ENCODE results near the gene THEM5.
"Not testable (repeated sequence)": the region's sequence is repeated elsewhere in the genome, so short reads cannot be mapped to it uniquely, and the experiment has no call there.

The THEM5 gene

DNA sequence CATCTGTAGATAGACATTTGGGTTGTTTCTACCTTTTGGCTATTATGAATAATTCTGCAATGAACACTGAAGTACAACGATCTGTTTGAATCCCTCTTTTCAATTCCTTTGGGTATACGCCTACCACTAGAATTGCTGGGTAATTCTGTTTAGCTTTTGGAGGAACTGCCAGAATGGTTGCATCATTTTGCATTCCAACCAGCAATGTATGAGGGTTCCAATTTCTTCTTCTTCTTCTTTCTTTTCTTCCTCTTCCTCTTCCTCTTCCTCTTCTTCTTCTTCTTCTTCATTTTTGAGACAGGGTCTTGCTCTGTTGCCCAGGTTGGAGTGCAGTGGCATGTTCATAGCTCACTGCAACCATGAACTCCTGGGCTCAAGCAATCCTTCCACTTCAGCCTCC lies 13.8 kb upstream of the THEM5 start:
- DNase-seq = no peak

DNA sequence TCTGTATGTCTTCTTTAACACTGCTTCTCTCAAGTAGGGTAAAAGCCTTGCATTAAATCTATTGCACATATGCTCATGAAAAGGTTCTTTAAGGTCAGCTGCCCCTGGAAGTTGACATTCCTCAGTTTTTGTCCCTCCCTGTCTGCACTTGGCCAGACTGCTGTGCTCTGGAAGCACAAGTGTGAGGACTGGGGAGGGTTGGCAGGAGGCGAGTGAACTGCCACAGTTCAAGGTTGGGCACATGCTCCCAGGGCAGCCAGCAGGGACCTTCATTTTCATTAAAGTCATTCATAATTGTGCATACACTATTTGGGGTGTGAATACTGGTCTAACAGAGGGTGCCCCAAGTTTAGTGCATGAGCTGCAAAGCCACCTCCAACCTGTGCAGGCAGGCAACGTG lies 10.9 kb upstream of the THEM5 start:
- DNase-seq = no peak

DNA sequence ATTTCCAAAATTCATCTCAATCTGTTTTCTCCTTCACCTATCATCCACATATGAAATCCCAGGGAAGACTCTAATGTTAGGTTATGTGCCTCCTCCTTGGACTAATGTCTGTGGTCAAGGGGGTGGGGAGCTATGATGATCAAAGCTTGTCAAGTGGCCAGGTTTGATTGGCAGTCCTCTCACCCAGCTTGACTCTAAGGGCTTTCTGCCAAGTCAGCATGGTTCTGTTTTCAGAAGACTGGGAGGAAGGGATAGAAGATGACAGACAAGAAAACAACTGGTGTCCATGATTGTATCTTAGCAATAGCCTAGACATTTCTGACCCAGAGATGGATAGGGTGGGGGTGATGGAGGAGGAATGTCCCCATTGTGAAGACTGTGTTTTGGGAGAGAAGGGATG lies 9.1 kb upstream of the THEM5 start:
- DNase-seq = no peak

DNA sequence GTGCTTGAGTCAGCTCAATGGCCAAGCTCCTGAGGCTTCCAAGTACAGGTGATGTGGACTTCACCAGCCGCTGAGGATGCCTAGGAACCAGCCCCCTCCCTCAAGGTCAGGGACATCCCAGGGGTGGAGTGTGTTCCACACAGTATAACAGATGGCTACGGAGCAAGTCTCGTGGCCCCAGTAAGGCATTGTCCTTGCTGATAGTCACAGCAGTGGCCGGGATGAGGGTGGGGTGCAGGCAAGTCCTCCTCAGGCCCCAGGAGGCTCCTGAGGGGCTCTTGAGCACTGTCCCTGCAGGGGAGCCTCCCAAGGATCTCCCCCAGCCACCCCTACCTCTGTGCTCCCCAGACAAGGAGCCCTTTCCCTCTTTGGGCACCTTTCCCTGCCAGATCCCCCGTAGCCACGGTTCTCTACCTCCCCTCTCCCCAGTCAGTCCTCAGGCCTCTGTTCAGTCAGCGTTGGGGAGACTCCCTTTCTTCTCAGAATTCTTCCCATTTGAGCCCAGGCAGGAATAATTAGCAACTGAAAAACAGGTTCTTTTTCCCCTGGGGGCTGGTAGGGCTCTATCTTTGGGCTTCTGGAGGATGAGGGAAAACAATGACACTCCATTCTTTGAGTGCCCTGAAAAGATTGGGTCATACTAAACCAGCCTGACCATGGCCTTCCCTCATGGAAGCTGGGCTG lies 7.1 kb upstream of the THEM5 start:
- no peak for DNase-seq

DNA sequence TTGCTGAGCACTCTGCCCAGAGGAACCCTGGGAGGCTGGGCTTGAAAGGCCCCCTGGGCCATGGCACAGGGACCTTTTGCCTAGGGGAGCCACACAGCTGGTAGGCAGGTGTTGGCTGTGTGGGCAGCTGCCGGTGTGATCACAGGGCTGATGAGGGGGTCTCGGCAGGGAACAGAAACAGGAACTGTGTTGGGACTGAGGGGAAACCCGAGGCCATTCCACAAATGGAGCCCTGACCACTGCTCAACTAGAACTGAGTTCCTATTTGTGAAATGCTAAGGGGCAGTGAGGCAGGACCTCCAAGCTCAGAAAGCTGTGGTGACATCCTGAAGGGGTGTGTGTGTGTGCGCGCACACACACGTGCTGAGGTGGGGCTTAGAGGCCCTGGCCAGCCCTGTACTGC lies 6.4 kb upstream of the THEM5 start:
- no peak for DNase-seq

DNA sequence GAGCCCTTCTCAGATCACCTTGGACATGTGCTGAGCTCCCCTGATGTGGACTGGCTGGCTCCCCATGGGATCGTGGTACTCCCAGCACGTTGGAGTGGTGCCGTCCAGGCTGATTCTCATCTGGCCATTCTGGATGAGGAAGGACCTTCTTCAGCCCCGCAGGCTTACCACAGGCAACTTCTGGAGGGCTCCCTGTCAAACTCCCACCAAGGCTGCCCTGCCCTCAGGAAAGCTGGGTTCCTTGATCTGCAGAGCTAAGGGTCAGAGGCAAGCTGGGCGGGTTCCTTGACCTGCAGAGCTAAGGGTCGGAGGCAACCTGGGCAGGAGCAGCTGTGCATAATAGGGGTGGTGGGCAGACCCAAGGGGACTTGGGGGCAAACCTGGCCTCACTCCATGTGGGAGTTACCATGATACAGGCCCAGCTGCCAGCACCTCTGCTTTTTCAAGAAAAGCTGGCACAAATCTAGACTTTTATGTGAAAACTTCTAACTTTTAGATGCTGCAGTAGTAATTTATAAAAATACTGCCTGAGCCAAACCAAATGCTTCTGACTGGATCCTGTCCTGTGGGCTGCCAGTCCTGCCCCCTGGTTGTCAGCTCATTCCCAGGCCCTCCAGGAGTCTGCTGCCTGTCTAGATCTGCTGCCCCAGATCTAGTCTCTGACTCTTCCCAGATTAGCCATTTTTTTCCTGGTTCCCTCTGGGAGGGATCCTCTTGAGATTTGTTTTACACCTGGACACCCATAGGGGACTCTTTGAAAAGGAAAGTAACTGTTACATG lies 5.6 kb upstream of the THEM5 start:
- no peak for DNase-seq

DNA sequence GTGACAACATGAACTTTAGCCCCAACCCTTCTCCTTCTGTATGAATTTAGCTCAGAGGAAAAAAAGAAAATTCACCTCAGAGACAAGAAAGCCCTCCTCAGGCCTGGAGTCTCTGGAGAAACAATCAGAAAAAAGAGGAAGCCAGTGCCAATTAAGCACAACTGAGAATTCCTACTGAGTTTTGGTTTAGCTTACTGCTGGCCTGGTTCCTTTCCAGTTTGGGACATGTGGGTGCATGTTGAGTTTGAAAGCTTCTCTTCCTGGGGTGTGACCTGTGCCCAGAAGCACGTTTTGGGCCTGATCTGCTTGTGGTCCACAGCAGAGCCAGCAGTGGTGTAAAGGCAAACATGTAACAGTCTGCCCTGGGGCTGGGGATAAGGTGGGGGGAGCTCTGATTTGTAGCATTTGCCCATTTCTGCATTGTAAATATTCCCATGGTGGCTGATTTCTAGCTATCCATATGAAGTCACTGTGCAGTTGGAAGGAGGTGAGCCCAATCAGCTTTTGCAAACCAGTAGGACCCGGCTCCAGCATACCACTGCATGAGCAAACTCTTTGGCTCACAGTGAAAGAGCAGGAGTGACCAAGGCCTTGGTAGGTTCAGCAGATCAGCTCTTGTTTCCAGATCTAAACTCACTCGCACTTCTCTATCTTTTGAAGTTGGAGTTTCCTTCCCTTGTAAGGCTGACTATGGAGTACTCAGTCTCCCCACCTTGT lies 4.7 kb upstream of the THEM5 start:
- no peak for DNase-seq

DNA sequence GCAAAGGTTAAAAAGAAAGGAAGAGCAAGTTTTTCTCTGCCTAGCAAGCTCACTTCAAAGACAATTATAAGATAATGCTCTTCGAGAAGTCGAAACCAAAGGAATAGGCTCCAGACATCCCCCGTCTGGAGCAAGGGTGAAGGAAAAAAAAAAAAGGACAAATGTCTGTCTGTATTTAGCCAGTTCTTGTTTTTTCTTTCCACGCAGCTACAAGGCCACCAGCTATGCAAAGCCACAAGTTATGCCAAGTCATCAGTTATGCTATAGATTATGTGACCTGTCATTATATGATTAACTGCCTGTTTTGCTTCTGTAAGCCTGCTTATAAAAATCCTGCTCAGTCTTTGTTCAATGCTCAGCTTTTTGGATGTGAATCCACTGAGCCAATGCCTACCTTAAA lies 2.4 kb upstream of the THEM5 start:
- DNase-seq = no peak

DNA sequence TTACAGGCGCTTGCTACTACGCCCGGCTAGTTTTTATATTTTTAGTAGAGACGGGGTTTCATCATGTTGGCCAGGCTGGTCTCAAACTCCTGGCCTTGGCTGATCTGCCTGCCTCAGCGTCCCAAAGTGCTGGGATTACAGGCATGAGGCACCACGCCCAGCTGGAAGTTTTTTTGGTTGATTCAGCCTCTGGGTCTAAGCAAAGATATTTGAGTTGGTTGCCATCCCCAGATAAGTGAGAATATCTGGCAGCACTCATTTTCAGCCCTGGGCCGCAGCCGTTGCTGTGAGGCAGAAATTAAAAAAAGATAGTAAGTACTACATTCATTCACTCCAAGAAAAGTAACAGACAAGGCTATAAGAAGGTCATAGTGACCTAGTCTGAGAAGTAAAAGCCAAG lies 2.0 kb upstream of the THEM5 start:
- DNase-seq = not testable (repeated sequence)

DNA sequence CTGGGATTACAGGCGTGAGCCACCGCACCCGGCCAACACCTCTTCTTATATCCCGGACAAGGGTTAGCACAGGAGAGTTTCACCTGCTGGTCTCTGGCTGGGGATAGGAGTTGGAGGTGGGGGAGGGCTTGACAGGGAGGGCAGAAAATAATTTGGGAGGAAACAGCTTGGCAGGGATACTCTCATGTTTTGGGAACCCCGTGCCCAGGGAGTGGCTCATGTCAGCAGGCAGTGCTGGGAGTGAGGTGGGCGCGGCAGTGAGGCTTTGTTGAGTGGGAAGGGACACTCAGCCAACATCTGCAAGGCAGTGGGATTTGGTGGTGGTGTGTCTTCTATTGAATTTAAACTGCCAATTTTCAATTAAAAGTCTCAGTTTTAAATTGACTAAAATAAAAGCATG lies 1.1 kb upstream of the THEM5 start:
- no peak for DNase-seq

DNA sequence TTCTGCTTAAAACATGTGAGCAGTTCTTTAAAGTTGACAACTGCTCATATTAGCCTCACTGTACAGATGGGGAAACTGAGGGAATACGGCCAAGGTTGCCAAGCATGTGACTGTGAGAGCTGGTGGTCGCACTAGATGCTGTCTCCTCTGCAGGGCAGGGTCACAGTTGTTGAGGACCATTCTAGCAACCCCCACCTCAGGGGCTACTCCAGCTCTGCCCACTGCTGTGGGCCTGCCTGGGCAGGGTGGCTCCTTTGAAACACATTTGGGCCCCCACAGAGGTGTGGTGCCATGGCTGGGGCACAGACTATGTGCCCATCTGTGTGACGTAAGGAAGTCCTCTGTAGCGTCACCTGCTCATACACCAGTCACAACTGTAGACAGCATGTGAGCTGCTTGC lies 779 bp downstream of the THEM5 start:
- no peak for DNase-seq

DNA sequence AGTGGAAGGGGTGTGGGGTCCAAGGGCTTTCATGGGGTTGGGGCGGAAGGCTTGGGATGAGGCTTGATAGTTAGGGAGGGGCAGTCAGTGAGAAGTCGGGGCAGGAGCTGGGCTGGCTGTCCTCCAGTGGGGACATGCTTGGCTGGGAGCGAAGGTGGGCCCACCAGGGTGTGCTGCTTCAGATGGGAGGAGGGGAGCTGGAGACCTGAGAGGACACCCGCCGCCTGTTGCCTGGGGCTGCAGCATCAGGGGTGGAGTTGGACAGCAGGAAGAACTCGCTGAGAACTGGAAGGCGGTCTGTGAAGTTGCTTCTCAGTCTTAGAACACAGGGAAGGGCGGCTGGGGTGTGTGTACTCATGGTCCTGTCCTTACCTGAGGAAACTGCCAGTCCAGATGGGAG lies 1.6 kb downstream of the THEM5 start:
- DNase-seq = no peak

DNA sequence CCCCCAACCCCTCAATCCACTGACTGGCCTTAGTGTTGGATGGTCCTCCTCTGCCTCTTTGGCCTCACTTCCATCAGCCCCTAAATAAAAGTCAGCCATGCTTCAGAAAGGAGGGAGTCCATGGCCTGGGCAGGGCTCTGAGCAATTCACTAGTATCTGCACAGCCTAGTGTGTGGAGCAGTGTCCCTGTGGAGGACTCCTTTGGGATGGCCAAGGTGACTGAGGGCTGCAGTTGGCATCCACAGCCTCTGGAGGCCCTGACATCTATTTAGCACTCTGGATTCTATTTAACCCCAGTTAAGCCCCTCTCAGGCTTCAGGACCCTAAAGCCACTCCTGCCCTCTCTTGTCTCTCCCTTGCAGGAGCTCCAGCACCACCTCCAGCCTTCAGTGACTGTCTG lies 3.6 kb downstream of the THEM5 start:
- no peak for DNase-seq

DNA sequence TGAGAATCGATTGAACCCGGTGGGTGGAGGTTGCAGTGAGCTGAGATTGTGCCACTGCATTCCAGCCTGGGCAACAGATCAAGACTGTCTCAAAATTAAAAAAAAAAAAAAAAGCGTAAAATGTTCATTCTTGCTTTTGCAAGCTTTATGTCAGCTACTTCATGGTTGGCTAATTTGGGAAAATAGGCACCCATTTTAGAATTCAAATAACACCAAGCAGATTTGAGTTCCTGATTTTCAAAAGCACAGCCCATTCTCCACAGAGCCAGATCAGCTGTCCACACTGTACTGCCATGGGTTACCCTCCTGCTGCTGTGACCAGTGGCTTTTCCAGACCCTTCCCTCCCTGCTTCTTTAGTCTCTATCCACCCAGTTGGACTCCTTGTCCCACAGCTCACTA lies 4.4 kb downstream of the THEM5 start:
- no peak for DNase-seq

DNA sequence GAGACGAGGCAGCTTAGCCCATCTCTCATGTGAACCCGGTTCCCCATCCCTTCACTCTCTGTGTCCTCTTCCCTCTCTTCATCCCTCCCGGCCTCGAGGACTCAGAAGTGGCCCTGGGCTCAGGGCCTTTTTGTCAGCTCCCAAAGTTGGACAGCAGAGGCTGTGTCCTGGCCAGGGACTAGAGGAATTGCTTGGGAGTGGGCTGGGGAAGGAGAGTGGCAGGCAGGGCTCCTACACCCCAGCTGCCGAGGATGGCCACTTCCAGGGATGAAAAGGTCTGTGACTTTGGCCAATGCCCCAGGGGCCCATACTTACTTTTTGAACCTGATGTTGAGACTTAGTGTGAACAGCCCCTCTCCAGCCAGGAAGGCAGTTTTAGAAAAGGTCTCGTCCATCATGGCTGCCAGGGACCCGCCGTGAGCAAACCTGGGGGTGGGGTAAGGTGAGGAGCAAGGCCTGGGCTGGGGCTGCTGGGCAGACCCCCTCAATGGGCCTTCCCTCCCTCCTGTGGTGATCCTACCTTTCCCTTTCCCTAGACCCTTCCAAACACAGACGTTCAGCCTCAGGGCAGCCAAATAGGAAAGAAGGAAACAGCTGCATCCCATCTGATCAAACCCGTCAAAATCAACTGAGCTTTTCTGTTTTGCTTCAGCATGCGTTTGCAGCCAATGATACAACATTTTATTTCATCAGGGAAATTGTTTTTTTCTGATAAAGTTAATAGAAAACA lies 5.5 kb downstream of the THEM5 start:
- no peak for DNase-seq

DNA sequence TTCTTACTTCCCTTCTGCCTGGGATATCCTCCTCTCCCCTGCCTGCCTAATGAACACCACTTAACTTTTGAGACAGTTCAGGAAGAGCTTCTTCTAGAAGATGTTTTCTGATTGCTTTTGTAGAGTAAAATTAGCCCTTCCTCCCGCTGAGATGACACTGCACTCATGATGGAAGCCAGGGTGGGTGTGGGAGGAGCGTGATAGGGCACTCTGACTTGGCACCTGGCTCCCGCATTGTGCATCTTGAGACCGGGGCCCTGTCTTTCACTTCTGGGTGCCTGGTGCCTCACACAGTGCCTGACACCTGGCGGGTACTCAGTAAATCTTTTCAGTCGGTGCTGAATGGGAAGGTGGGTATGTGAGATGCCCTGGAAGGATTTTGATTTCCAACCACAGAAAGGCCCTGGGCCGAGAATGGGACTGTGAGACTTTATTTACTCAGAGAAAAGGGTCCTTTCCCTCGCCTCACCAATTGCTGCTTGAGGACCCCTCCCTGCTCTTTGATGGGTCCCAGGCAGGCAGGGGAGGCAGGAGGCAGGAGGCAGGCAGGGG lies 6.8 kb downstream of the THEM5 start:
- DNase-seq = no peak

DNA sequence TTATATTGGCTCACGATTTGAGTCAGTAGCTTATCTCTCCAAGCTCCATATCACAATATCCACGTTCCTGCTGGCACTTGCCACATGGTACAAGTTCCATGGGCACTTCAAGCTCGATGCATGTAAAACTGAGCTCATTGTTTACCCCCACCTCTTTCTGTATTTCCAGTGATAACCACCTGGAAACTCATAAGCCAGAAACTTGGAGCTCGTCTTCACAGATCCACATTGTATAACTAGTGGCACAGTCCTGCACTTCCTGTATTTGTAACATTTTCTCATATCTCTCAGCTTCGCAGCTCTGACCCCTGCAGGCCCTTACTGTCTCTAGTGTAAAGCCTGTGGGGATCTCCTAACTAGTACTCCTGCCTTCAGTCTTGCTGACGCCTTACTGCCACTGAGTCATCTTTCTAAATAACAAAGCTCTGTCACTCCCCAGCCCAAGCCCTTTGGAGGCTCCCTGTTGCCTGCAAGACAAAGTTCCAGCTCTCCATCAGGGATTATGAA lies 7.4 kb downstream of the THEM5 start:
- no peak for DNase-seq

DNA sequence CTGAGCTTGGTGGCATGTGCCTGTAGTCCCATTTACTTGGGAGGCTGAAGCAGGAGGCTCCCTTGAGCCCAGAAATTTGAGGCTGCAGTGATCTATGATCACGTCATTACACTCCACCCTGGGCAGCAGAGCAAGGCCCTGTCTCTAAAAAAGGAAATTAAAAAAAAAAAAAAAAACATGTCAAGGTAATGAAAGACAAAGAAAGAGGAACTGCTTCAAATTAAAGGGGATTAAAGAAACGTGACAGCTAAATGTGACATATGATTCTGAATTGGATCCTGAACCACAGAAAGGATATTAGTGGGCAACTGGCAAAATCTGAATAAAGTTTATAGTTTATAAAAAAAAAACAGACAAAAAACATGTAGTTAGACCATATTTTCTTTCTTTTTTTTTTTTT lies 10.1 kb downstream of the THEM5 start:
- no peak for DNase-seq

DNA sequence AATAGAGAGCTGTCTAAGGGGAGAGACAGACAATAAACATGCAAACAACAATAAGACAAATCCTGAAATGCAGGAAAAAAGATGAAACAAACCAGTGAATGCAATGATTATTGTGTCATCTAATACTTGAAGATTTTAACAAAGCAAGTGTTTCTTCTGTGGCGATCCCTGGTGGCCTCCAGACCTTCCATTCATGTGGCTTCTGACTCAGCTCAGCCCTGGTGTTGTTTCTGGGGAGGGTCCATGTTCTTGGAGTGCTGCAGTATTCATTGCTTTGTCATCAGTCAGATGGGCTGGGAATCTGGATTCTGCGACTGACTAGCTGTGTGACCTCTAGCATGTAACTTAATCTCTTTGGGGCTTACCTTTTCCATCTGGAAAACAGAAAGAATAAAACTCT lies 12.4 kb downstream of the THEM5 start:
- DNase-seq = no peak

DNA sequence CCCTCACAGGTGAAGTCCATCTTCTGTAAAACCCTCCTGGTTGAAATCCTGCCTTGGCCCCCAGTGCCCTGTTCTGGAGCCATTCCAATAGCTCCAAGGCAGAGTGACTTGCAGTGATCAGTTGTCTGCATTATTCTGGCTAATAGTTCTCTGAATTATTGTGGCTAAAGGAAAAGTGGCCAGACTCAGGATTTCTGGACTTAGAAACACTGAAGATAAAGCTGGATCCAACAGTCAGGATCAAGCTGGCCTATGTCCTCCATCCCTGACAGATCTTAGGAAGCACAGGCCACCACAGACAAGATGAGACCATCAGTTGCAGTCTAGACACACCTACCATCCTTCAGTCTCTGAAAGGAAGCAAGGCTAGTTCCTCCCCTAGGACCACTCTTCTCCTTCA lies 13.1 kb downstream of the THEM5 start:
- no peak for DNase-seq

DNA sequence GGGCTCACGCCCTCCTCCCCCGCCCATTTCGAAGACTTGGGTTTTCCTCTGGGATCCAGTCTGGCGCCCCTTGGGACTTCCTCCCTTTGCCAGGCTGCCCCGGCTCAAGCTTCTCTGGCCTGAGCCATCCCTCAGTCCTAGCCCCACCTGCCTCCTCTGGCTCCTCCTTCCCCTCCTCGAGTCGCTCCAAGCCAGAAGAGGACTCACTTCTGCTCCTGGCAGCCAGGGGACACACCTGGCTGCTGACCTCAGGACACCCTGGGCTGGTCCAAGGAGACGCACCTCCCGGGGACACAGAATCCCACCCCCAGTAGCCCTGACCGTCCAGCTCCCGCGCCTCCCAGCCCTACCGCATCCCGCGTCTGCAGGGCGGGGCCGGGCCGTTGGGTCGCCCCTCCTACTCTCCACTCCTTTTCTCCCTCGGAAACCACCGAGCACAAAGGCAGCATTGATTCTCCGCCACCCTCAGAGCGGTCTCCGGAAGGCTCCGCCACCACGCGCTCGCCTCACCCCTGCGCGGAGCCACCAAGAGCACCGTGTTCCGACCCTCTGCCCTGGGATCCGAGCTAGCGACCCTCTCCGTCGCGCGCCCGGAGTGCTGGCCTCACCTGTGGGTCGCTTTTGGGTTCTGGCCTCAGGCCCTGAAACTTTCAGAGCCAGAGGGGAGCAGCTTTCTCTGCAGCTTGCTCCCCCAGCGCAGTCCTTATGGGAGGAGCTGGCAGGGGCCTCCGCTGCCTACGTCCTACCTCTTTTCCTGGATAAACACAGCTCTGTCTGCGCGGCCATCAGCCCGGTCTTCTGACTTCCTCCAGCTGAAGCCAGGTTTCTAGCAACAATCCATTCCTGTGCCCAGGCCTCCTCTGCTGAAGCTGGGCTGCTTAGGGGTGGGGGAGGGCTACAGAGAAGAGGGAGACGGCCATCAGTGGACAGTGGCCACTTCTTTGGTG lies 13.8 kb downstream of the THEM5 start, which contains the start of gene C2CD4D:
Gene C2CD4D, minus strand, starts transcription at position 364 of the 947 bp plus-strand sequence. CDS start 831 bp downstream, outside the sequence.
- DNase-seq = peak; percentile 84

DNA sequence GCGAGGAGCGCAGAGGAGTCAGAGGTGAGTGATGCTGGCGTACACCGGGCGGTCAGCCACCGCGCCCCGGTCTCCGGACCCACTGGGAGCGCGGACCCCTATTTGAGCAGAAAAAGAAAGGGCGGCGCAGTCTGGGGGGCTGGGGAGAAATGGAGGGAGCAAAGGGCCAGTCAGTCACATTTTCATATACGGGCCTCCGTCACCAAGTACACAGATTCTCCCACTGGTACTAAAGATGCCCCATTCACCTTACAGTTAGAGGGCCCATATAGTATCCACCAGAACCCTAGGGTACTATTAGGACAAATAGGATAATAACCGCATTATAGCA lies 14.5 kb downstream of the THEM5 start:
- DNase-seq = no peak

All from DMS153 (cell line).